Rectal smooth muscle tissue (tissue), 1 donor: Measurements from ENCODE around the gene LRRC26.

Experiments used
- H3K27ac ChIP-seq: one replicate; pipeline ENCODE4 v1.7.0; 2013; ENCODE audit warnings: low read depth, low read length, inconsistent platforms
- H3K27me3 ChIP-seq: one replicate; pipeline ENCODE4 v1.7.0; 2013; ENCODE audit warnings: low read length; ENCODE audit not compliant: control insufficient read depth, insufficient read depth
- H3K36me3 ChIP-seq: one replicate; pipeline ENCODE4 v1.7.0; 2013; ENCODE audit warnings: low read length; ENCODE audit not compliant: control insufficient read depth, insufficient read depth
- H3K4me1 ChIP-seq: one replicate; pipeline ENCODE4 v1.7.0; 2013; ENCODE audit warnings: low read length; ENCODE audit not compliant: control insufficient read depth, insufficient read depth
- H3K4me3 ChIP-seq: one replicate; pipeline ENCODE4 v1.7.0; 2013; ENCODE audit warnings: low read length
- H3K9ac ChIP-seq: one replicate; pipeline ENCODE4 v1.7.0; 2013; ENCODE audit warnings: low read length

The LRRC26 gene

DNA sequence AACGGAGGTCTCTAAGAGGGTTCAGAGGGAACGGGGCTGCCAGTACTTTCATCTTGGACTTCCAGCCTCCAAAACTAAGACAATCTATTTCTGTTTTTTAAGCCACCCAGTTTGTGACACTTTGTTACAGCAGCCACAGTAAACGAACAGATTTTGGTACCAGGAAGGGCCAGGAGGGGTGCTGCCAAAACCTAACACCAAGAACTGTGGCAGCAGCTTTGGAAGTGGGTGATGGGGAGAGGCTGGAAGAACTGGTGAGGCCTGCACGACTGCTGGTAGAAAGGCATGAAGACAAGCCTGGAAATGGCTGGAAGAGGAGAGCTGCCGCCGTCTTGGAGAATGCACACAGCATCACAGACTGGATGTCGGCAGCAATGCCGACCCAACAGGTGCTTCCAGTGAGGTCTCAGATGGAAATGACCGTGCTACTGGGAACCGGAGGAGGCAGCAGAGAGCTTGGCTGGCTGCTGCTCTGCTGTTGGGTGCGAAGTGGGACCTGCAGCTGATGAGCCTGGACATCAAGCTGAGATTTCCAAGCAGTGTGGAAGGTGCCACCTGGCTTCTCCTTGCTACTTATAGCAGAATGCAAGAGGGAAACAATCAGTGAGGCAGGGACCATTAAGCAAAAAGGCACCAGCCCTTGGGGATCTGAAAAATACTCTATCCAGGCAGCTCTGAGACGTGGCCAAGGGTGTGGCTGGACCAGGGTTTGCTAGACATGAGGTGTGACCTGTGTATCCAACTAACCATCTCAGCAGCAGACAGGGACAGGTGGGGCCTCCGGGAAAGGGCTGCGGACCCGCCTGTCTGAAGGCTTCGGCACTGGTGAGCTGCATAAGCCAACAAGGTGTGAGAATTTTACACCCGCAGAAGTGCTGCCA, 6.7 kb upstream of the LRRC26 start:
- Histone ChIP-seq H3K4me1 (no peaks in the 10 kb centered on the region), H3K36me3 (peaks cover 17% of the 10 kb centered on the region), H3K27me3 (peaks cover 8% of the 10 kb centered on the region), H3K27ac (no peak overlapping the region), H3K4me3 (no peak overlapping the region), H3K9ac (no peak overlapping the region)

DNA sequence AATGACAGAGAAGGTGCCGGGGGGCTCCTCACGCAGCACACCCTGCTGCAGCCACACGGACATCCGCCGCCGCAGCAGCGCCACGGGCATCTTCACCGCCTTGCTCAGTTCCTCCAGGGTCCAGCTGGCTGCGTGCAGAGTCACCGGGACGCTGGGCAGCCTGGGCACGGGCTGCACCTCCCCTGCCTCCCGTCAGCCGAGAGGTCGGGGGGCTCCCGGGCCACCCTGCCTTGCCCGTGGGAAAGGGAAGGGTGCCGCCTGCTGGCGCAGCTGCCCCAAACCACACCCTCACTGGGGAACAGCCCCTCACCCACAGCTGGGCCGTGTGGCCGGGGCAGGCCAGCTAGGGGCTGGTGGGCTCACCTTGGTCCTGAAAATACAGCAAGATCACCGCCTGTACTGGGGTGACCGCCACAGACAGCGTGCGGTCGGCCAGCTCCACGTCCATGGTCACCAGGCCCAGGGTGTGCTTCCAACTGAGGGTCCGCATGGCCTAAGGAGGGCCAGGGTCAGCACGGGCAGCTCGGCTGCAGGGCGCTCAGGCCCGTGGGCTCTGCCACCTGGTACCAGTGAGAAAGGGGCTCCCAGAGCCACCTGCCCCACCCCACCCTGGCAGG, 5.6 kb upstream of the LRRC26 start:
- Histone ChIP-seq H3K4me1 (no peaks in the 10 kb centered on the region), H3K27me3 (peaks cover 11% of the 10 kb centered on the region), H3K4me3 (no peak overlapping the region), H3K27ac (no peak overlapping the region), H3K9ac (no peak overlapping the region), H3K36me3 (peaks cover 12% of the 10 kb centered on the region)

DNA sequence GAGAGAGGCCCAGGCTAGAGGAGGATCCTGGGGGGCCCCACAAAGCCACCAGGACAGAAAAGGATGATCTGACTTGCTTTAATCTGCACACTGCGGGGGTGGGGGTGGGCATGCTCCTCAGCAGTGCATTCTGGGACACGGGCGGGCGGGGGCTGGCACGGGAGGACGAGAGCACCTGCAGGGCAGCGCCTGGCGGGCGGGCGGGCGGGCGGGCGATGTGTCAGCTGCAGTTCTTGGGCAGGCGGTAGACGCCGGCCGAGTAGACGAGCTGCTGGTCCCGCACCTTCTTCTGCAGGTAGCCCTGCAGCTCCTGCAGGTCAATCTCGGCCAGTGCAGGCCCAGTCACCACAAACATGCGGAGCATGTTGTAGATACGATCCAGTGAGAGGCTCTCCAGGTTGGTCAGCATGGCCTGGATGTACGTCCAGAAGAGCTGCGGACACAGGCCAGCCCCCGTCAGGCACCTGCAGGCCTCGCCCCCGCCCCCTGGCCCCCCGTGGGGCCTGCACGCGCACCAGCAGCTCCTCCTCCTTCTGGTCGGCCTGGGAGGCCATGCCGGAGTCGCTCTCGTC, 5.0 kb upstream of the LRRC26 start:
- Histone ChIP-seq H3K27ac (no peak overlapping the region), H3K4me1 (no peaks in the 10 kb centered on the region), H3K36me3 (peaks cover 10% of the 10 kb centered on the region), H3K4me3 (no peak overlapping the region), H3K27me3 (peaks cover 17% of the 10 kb centered on the region), H3K9ac (no peak overlapping the region)

DNA sequence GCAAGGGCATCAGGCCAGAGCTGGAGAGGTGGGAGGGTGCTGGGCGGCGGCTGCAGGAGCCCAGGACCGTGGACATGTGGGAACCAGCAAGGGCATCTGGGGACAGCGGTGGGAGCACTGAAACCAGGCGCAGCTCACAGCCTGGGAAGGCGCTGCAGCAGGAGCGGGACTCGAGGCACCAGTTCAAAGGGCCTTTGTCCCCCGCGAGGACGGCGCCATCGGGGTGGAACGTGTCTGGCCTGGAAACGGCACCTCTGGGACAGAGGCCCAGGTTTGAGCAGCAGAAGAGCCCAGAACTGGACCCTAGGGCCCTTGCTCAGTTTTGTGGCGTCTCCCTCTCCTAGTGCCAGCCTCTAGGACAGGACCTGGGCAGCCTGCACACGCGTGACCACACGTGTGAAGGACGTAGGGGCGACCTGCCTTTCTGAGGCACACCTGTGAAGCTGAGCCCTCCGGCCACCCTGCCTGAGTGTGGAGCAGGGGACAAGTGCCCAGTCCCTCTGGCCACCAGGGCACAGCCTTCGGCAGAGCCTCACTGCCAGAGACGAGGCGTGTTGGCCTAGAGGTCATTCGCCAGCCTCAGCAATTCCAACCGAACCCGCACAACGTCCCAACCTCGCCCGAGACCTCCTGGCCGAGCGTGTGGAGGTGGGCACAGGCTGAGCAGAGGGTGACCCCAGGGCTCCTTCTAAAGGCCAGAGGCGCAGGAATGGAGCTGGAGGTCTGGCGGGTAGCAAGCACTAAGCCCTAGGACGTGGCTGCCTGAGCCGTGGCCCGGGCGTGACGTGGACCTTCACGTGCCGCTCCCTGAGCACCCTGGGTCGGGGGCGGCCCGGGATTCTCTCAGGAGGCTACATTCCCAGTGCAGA, 4.2 kb upstream of the LRRC26 start:
- Histone ChIP-seq H3K4me1 (no peaks in the 10 kb centered on the region), H3K27ac (no peak overlapping the region), H3K27me3 (peaks cover 25% of the 10 kb centered on the region), H3K4me3 (no peak overlapping the region), H3K9ac (no peak overlapping the region), H3K36me3 (peaks cover 6% of the 10 kb centered on the region)

GRCh38 chr9:137172901-137173795, 3.3 kb upstream of the LRRC26 start:
- no peak overlapping the region for H3K4me3 ChIP-seq
- no peaks in the 10 kb centered on the region for H3K4me1 ChIP-seq
- H3K27me3 ChIP-seq: peaks cover 30% of the 10 kb centered on the region
- no peaks in the 10 kb centered on the region for H3K36me3 ChIP-seq
- H3K9ac ChIP-seq: no peak overlapping the region
- no peak overlapping the region for H3K27ac ChIP-seq

DNA sequence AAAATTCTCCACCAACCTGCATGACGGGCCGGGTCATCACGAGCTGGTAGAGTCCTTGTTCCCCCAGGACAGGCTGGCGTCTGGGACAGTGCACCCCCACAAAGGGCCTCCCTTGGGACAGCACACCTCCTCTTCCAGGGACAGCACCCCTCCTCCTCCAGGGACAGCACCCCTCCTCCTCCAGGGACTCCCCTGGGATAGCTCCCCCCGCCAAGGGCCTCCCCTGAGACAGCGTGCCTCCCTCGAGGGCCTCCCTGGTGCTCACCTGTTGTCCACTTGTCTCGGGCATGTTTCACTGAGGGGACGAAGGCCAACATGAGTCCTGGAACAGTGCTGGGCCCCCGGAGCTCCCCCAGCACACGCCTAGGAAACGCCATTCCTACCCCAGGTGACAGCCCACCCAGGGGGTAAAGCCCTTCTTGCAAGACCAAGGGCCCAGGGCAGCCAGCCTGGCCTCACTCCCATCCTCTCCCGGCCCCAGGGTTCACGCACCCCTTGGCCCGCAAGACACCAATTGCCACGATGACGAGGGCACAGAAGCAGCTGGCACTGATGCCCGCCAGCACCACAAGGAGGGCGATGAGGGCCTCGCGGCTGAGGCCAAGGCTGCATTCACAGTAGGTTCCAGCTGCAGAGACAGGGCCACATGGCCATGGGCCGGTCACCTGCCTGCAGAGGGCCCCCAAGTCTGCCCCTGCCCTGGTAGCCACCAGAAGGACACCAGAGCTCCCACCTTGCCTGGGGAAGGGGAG, 1.5 kb upstream of the LRRC26 start:
- Histone ChIP-seq H3K9ac (no peak overlapping the region), H3K4me3 (no peak overlapping the region), H3K36me3 (no peaks in the 10 kb centered on the region), H3K27me3 (peaks cover 38% of the 10 kb centered on the region), H3K27ac (no peak overlapping the region), H3K4me1 (no peaks in the 10 kb centered on the region)

GRCh38 chr9:137170486-137171148, 766 bp upstream of the LRRC26 start:
- Histone ChIP-seq H3K36me3 (no peaks in the 10 kb centered on the region), H3K4me1 (no peaks in the 10 kb centered on the region), H3K4me3 (no peak overlapping the region), H3K27me3 (peaks cover 44% of the 10 kb centered on the region), H3K9ac (no peak overlapping the region), H3K27ac (no peak overlapping the region)

GRCh38 chr9:137168904-137169856, 671 bp downstream of the LRRC26 start:
- H3K4me3 ChIP-seq: peak overlapping the region; percentile 54
- no peaks in the 10 kb centered on the region for H3K4me1 ChIP-seq
- H3K27me3 ChIP-seq: peaks cover 50% of the 10 kb centered on the region
- no peaks in the 10 kb centered on the region for H3K36me3 ChIP-seq
- no peak overlapping the region for H3K27ac ChIP-seq
- H3K9ac ChIP-seq: no peak overlapping the region

DNA sequence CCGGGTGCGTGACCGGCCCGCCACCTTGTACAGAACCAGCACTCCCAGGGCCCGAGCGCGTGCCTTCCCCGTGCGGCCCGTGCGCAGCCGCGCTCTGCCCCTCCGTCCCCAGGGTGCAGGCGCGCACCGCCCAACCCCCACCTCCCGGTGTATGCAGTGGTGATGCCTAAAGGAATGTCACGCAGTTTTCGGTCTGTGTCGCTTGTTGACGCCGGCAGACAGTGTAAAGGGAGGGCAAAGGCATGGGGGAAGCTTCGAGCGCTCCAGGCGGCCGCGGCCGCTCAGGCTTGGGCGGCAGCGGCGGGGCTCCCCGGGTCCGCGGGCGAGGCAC, 1.3 kb downstream of the LRRC26 start:
- no peaks in the 10 kb centered on the region for H3K4me1 ChIP-seq
- no peak overlapping the region for H3K27ac ChIP-seq
- no peak overlapping the region for H3K9ac ChIP-seq
- H3K4me3 ChIP-seq: peak overlapping the region; percentile 54
- H3K36me3 ChIP-seq: no peaks in the 10 kb centered on the region
- peaks cover 51% of the 10 kb centered on the region for H3K27me3 ChIP-seq
